Measurements from ENCODE around the gene TRH. TPM values are rescaled to one million over a fixed set of nuclear protein-coding genes. Genes with fewer than 3 reads are reported as not detected.

The TRH gene
- total and polyA plus RNA-seq, 2 of the 8 experiments (the other 6 are each of a cell fraction or from before 2014, with no cell fraction given): not detected

GRCh38 chr3:130010556-130010955 is 36.0 kb downstream of the TRH start:
- Histone ChIP-seq H3K23me2 (ENCODE audit: low read depth, low read length) (no peaks in the 10 kb centered on the region), H2AK5ac (ENCODE audit: low read depth, low read length) (no peak overlapping the region), H3K4ac (replicated peaks; ENCODE audit: insufficient read length, low read depth, low read length) (no peak overlapping the region), H4K91ac (replicated peaks; ENCODE audit: insufficient read length, low read length) (no peak overlapping the region), H4K20me1 (replicated peaks in 1 of 2; ENCODE audit: control insufficient read depth in 1 of 2, insufficient read depth in 2 of 2, low read length in 2 of 2) (no peaks in the 10 kb centered on the region), H4K8ac (ENCODE audit: extremely low read depth, insufficient read depth, low read length) (no peak overlapping the region), H3K9me3 (ENCODE audit: insufficient read depth in 2 of 2, low read depth in 1 of 2, low read length in 1 of 2) (peaks cover 0 to 5% of the 10 kb centered on the region in 2 experiments; a peak in 1 of 4 replicates), H3K4me1 (replicated peaks in 1 of 4; ENCODE audit: control insufficient read depth in 3 of 4, insufficient read depth in 4 of 4, low read length in 3 of 4) (no peaks in the 10 kb centered on the region), H3K27me3 (replicated peaks in 1 of 4; ENCODE audit: control insufficient read depth in 3 of 4, extremely low read depth in 1 of 4, insufficient read depth in 3 of 4, low read length in 3 of 4) (no peaks in the 10 kb centered on the region), H2AFZ (ENCODE audit: low read length) (no peak overlapping the region), H2BK20ac (ENCODE audit: low read length) (no peak overlapping the region), H3K4me2 (ENCODE audit: insufficient read depth in 1 of 2, low read depth in 2 of 2, low read length in 2 of 2) (no peak overlapping the region), H3K27ac (ENCODE audit: low read depth, low read length) (no peak overlapping the region), H2BK5ac (ENCODE audit: low read depth, low read length) (no peak overlapping the region), H3K23ac (ENCODE audit: insufficient read length) (no peak overlapping the region), H3K36me3 (ENCODE audit: control insufficient read depth in 2 of 4, insufficient read depth in 4 of 4, low read length in 3 of 4) (no peaks in the 10 kb centered on the region), H3K14ac (ENCODE audit: insufficient read length) (no peak overlapping the region), H3K79me1 (ENCODE audit: low read depth, low read length) (no peaks in the 10 kb centered on the region), H3K4me3 (ENCODE audit: extremely low read depth in 1 of 4, insufficient read depth in 2 of 4, low read depth in 3 of 4, low read length in 4 of 4) (no peak overlapping the region), H3K79me2 (ENCODE audit: control insufficient read depth in 1 of 2, insufficient read depth in 2 of 2, low read length in 2 of 2) (no peaks in the 10 kb centered on the region), H3K56ac (replicated peaks; ENCODE audit: insufficient read length, low read depth, low read length) (no peak overlapping the region), H2BK15ac (ENCODE audit: low read length) (no peak overlapping the region), H3K18ac (ENCODE audit: extremely low read depth, low read length) (no peak overlapping the region), H2BK12ac (ENCODE audit: low read depth, low read length) (no peak overlapping the region), H2BK120ac (replicated peaks; ENCODE audit: low read depth, low read length) (no peak overlapping the region), H4K5ac (ENCODE audit: insufficient read length, low read depth, low read length) (no peak overlapping the region), H3K9ac (replicated peaks in 1 of 4; ENCODE audit: extremely low read depth in 1 of 4, low read depth in 3 of 4, low read length in 3 of 4) (no peak overlapping the region)
- ChIA-PET POLR2A (ENCODE audit: partially characterized antibody) (no interaction called here), CTCF (ENCODE audit: partially characterized antibody) (interaction anchor here (0.8 to 4.7 kb wide), 6 partner anchors 15 to 81 kb away, joined by 3 to 16 read pairs (median 3); no protein-coding TSS in a partner anchor)
- TF ChIP-seq SIN3A (conservative IDR thresholded peaks at IDR 0.05 in 1 of 2, IDR thresholded peaks at IDR 0.05 in 1 of 2; ENCODE audit: low read depth in 1 of 2, low read length in 2 of 2): no peak
- no peak for TF ChIP-seq SAP30 (IDR thresholded peaks at IDR 0.05; ENCODE audit: insufficient read depth, insufficient replicate concordance, low read length)
- TF ChIP-seq EZH2 (IDR thresholded peaks at IDR 0.05; ENCODE audit: low read depth, low read length, severe bottlenecking): no peak
- TF ChIP-seq YY1 (IDR thresholded peaks at IDR 0.05; ENCODE audit: low read depth, low read length): no peak
- WGBS, 2 experiments (ENCODE audit: extremely low coverage in 1 of 2, insufficient coverage in 1 of 2, insufficient read length in 1 of 2, insufficient replicate concordance in 2 of 2, low coverage in 1 of 2, low lambda C conversion rate in 2 of 2, missing lambda C conversion rate in 1 of 2): 98% methylated on average over 9 of the region's 19 CpGs; no CpG with 5 or more reads in 1 of the 2 experiments
- DNase-seq (ENCODE audit: low read depth in 1 of 2, low spot score in 2 of 2): no peak
- FAIRE-seq: no peak

Measured in H1 (cell line).